ENCODE results near the gene MYRF. TPM values are rescaled to one million over a fixed set of nuclear protein-coding genes. Genes with fewer than 3 reads are reported as not detected.

MYRF gene
- total RNA-seq, 3 donors from 2014 or later (not counting 1 experiment from before 2014, with no cell fraction given): 4.9 to 15.3 (median 7.3) TPM

DNA sequence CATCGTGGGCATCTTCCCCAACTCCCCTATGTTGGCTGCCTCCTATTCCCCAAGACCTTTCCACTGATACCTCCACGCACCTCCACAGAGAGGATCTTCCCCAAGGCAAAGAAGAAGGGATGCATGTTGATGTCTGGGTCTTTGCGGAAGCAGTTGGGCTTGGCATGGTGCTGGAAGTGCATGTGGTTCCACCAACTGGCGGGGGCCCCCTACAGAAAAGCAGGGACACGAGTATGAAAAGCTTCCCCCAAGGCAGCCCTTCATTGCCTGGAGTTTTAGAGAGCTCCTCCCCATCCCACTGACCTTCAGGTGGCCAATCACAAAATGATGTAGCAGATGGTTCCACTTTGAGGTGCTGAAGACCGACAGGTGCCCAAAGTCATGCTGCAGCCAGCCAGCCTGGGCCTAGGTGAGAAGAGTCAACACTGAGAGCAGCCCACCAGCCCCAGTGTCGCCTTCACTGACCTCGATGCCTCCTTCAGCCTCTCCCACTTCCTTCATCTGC, 58.3 kb downstream of the MYRF start:
- intact Hi-C loops (cut with micrococcal nuclease): no loop called here
- DNase-seq (no peak), ATAC-seq (no peak)
- Histone ChIP-seq H3K9me3 (ENCODE audit: control insufficient read depth, insufficient read depth, low read length) (no peaks in the 10 kb centered on the region), H3K27ac (ENCODE audit: low read length) (no peak overlapping the region), H3K36me3 (ENCODE audit: control insufficient read depth, insufficient read depth, low read length) (peaks cover 7% of the 10 kb centered on the region), H3K27me3 (ENCODE audit: control insufficient read depth, insufficient read depth, low read length) (no peaks in the 10 kb centered on the region), H3K4me3 (ENCODE audit: low read length) (no peak overlapping the region), H3K4me1 (ENCODE audit: control insufficient read depth, insufficient read depth, low read length) (peaks cover 15% of the 10 kb centered on the region)
- H3K4me3 Mint-ChIP-seq: no peak overlapping the region
- TF ChIP-seq, protein P1, sequence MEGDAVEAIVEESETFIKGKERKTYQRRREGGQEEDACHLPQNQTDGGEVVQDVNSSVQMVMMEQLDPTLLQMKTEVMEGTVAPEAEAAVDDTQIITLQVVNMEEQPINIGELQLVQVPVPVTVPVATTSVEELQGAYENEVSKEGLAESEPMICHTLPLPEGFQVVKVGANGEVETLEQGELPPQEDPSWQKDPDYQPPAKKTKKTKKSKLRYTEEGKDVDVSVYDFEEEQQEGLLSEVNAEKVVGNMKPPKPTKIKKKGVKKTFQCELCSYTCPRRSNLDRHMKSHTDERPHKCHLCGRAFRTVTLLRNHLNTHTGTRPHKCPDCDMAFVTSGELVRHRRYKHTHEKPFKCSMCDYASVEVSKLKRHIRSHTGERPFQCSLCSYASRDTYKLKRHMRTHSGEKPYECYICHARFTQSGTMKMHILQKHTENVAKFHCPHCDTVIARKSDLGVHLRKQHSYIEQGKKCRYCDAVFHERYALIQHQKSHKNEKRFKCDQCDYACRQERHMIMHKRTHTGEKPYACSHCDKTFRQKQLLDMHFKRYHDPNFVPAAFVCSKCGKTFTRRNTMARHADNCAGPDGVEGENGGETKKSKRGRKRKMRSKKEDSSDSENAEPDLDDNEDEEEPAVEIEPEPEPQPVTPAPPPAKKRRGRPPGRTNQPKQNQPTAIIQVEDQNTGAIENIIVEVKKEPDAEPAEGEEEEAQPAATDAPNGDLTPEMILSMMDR (IDR thresholded peaks at IDR 0.05): no peak
- no peaks in the 10 kb centered on the region for H3K27me3 Mint-ChIP-seq (ENCODE audit: low read depth in 2 of 2)
- no peaks in the 10 kb centered on the region for H3K9me3 Mint-ChIP-seq
- peaks cover 6% of the 10 kb centered on the region for H3K36me3 Mint-ChIP-seq
- WGBS (ENCODE audit: insufficient coverage): 94% methylated on average over 7 of the region's 8 CpGs
- no peak overlapping the region for H3K27ac Mint-ChIP-seq
- peaks cover 10 to 17% of the 10 kb centered on the region in 2 donors for H3K4me1 Mint-ChIP-seq

- Histone ChIP-seq H3K4me3 (ENCODE audit: low read length) (no peak overlapping the region), H3K9me3 (ENCODE audit: control insufficient read depth, insufficient read depth, low read length) (no peaks in the 10 kb centered on the region), H3K27ac (ENCODE audit: low read length) (no peak overlapping the region), H3K36me3 (ENCODE audit: control insufficient read depth, insufficient read depth, low read length) (peaks cover 7% of the 10 kb centered on the region), H3K27me3 (ENCODE audit: control insufficient read depth, insufficient read depth, low read length) (no peaks in the 10 kb centered on the region), H3K4me1 (ENCODE audit: control insufficient read depth, insufficient read depth, low read length) (peaks cover 23% of the 10 kb centered on the region)
- TF ChIP-seq, protein P1 (IDR thresholded peaks at IDR 0.05): no peak
- no peak for DNase-seq
- intact Hi-C loops (cut with micrococcal nuclease): no loop called here
- H3K36me3 Mint-ChIP-seq: peaks cover 6% of the 10 kb centered on the region
- H3K9me3 Mint-ChIP-seq: no peaks in the 10 kb centered on the region
- WGBS (ENCODE audit: insufficient coverage): 97% methylated on average over 5 of the region's 5 CpGs
- H3K27me3 Mint-ChIP-seq (ENCODE audit: low read depth in 2 of 2): no peaks in the 10 kb centered on the region
- ATAC-seq: no peak
- H3K4me1 Mint-ChIP-seq: peaks cover 10 to 29% of the 10 kb centered on the region in 2 donors
- H3K4me3 Mint-ChIP-seq: no peak overlapping the region
- H3K27ac Mint-ChIP-seq: peak overlapping the region in 1 of 2 donors; percentile 60
These were observed 59.4 kb downstream of the MYRF start for GRCh38 chr11:61811831-61812230.

DNA sequence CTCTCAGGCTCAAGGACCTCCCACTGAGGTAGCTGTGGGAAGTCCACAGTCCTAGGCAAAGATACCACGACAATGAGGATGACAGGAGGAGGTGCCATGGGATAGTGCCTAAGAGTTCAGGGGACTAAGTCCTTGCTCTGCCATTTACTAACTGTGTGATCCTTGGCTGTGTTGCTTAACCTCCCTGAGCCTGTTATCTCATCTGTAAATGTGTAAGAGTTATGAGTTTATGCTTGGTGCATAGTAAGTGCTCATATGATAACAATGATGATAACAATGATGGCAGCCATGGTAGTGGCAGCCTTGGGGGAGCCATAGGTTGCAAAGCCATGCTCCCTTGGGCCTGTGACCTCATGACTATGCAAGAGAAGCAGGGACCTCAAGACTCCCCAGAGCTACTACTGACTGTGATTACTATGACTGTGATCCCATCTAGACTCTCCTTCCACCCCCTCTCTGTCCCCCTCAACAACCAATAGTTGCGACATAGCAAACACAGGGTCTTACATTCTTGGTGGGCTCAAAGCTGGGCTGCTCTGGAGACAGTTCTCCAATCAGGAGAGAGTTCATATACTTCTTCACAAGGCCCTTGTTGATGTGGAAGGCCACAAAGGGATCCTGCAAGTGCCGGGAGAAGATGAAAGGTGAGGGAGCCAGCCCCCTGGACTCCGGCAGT, 60.4 kb downstream of the MYRF start:
- DNase-seq: no peak
- no peaks in the 10 kb centered on the region for H3K27me3 Mint-ChIP-seq (ENCODE audit: low read depth in 2 of 2)

More for the DNA sequence above, 60.4 kb downstream of the MYRF start:
- peaks cover 28% of the 10 kb centered on the region for H3K4me1 ChIP-seq (ENCODE audit: control insufficient read depth, insufficient read depth, low read length)
- H3K36me3 ChIP-seq (ENCODE audit: control insufficient read depth, insufficient read depth, low read length): peaks cover 7% of the 10 kb centered on the region
- Mint-ChIP-seq H3K4me3 (no peak overlapping the region), H3K9me3 (no peaks in the 10 kb centered on the region), H3K36me3 (peaks cover 6% of the 10 kb centered on the region), H3K27ac (no peak overlapping the region), H3K4me1 (peaks cover 17 to 37% of the 10 kb centered on the region in 2 donors)
- no peaks in the 10 kb centered on the region for H3K9me3 ChIP-seq (ENCODE audit: control insufficient read depth, insufficient read depth, low read length)
- H3K4me3 ChIP-seq (ENCODE audit: low read length): no peak overlapping the region
- TF ChIP-seq, protein P1 (IDR thresholded peaks at IDR 0.05): no peak
- no peaks in the 10 kb centered on the region for H3K27me3 ChIP-seq (ENCODE audit: control insufficient read depth, insufficient read depth, low read length)
- no peak overlapping the region for H3K27ac ChIP-seq (ENCODE audit: low read length)
- intact Hi-C loops (cut with micrococcal nuclease): no loop called here
- no peak for ATAC-seq
- WGBS (ENCODE audit: insufficient coverage): 93% methylated on average over 4 of the region's 4 CpGs
